ENCODE measurements around the gene GLRX5.

The GLRX5 gene

DNA sequence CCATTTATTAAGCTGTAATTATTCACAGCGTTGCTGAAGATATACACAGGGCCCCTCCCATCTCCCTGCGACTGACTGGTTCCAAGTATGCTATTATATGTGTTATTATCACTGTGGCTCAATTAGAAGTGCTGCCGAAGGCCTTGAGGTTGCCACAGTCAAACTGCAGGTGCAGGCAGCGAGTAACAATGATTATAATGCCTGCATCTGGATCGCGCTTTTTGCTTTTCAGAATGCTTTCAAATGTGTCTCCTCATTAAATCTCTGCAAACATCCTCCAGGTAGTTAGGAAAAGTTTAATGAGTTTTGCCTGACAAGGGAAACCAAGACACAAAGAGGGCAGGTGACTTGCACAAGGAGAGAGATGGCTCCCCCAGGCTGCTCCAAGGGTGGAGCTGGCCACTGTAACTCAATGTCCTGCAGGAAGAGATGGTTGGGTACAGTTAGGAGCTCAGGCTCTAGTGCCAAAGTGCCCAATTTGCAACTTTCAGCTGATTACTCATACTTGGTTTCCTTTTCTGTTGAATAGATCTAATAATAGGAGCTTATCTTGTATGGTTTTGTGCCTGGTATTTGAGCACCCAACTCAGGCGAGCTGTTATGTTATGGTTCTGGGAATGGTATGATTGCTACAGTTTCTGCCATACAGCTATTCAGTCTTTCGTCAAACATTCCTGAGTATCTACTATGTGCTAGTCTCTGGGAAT lies 16.7 kb upstream of the GLRX5 start:
- no peak for DNase-seq

DNA sequence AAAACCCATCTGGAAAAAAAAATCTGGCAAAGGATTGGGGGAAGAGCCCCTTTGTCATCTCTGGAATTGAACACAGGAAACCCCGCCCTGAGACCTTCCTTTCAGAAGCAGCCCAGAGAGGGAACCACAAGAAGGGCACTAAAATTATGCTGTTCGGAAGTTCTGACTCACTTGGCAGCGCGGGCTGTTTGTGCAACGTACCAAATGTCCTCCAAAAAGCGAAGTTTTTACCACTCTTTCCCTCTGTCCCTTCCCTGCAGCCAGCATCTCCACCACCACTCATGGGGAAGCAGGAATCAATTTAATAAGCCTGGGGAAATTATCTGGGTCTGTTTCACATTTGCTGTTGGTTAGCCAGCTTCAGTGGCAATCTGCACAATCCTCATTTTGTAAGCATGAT lies 15.2 kb upstream of the GLRX5 start:
- DNase-seq: no peak

DNA sequence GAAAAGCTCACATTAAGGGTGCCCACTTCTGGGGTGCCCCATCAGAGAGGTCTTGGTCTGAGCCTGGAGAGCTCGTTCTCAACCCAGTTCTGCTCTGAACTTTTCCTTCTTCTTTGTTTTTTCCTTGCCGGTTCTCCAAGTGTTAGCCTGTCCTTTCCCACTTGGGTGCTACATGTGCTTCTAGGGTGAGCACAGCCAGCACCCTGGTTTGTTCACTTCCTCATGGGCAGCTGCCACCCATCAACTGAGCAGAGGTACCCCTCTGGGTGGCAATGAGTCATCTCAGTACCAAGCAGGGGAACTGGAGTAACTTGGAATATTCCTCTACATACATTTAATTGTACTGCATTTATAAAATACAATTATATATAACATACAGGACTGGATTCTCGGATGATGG lies 14.5 kb upstream of the GLRX5 start:
- DNase-seq: no peak

DNA sequence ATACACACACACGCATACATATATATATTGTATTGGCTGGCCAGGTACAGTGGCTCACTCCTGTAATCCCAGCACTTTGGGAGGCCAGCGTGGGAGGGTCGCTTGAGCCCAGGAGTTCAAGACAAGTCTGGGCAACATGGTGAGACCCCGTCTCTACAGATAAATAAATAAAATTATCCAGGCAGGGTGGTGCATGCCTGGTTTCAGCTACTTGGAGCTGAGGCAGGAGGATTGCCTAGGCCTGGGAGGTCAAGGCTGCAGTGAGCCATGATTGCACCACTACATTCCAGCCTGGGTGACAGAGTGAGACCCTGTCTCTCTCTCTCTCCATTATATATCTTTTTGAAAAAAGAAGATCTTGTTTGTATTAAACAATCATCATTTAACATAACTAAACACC lies 13.8 kb upstream of the GLRX5 start:
- no peak for DNase-seq

DNA sequence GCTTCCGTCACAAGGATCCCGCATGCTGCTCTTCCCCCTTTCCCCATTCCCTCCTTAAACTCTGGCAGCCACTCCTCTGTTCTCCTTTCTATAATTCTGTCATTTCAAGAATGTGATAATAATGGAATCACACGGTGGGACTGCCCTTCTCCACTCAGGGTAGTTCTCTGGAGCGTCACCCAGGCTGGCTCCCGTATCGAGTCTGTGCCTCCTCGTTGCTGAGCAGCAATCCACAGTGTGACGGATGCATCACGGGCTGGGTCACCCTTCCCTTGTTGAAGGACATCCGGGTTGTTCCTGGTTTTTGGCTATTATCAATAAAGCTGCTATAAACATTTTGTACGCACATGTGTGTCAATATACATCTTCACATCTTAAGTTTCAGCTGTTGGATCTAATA lies 12.7 kb upstream of the GLRX5 start:
- no peak for DNase-seq

DNA sequence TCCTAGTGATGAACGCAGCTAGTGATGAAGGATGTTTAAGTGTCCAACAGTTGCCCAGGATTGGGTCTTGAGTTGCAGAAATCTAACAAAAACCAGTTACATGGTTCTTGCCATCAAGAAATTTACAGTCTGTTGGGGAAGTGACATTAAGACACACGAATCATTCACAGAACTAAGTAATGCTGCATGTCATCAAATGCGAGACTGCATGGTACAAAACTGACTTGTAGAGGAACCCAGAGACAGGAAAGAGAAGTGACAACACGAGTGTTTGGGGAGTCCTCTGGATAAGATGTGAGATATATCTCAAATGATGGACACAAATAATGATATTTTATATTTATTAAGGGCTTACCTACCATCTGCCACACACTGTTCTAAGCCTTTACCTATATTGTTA lies 12.3 kb upstream of the GLRX5 start:
- DNase-seq: no peak

DNA sequence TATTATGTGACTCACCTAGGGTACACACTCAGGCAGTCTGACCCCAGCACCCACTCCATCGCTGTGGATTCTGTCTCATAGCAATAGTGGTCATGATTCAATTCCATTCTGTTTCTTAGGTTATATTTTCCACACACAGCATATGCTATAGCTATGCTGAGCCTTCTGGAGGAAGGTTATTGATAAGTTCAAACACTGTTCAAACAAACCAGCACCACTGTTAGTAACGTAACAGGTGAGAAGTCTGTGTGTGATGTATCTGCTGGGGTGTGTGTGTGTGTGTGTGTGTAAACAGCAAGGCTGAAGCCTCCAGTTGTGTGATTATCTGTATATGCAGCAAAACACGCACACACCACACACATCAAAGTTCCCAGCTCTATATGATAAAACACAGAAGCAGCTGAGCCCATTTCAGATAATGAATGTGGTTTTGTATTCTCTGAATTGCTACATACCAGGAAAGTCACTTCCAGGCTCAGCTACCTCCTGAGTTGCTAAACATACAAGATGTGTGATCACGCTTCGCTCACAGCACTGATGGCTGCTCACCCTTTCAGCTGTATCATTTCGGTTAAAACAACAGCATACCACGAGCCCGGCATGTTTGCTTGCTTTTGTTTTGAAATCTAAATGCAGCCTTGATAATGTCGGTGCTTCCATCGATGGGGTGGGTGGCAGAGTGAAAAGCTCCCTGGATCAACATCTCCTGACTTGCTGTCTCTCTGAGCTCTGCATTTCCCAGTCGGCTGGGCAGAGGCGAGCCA lies 11.6 kb upstream of the GLRX5 start:
- DNase-seq: no peak

DNA sequence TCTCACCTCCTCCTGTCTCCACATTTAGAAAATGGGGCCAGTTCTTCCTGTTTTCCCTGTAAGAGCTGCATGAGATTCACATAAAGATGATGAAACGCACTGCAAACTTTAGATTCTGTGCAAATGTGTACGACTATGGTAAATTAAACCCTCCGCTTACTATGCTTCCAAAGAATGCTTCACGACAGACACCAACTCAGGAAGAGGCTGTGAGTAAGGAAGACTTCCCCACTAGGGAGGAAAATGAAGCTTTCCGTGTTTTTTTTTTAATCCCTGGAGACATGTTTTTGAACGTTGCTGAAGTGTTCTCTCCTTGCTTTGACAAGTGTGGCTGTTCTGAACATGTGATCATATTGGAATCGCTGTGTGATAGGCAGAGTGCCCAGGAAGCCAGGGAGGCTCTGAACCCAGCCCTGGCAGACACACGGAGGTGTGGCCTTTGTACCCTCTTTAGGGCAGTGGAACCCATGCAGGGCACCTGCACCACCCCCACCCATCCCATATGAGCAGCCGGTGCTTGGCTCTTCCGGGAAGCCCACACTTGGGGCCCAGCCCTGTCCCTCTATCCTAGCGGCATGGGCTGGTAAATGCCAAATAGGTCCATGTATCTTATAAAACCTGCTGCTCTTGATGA lies 10.9 kb upstream of the GLRX5 start:
- DNase-seq: no peak

DNA sequence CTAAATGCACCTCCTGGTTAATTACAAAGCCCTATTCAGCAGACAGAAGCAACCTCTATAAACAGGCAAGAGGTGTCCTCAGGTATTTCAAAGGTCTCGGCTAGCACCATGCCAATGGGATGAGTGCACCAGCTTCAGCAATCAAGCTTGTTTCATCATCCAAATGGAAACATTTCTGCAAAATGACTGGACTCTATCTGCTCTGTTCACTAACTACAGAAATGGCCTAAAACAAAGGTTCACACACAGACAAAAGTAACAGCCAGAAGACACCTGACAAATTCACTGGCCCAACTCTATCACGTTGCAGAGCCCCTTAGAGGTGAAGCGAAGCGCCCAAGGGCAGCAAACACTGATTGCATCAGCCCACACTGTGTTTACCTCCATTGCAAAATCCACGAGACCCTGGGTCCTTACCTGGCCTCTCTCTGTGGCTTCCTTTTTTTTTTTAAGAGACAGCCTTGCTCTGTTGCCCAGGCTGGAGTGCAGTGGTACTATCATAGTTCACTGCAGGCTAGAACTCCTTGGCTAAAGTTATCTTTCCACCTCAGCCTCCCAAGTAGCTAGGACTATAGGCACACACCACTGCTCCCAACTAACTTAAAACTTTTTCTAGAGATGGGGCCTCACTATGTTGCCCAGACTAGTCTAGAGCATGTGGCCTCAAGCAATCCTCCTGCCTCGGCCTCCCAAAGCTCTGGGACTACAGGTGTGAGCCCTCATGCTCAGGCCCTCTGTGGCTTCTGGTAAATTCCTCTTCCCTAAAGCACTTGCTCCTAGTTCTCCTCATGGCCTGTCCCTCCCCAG lies 9.9 kb upstream of the GLRX5 start:
- DNase-seq: no peak

DNA sequence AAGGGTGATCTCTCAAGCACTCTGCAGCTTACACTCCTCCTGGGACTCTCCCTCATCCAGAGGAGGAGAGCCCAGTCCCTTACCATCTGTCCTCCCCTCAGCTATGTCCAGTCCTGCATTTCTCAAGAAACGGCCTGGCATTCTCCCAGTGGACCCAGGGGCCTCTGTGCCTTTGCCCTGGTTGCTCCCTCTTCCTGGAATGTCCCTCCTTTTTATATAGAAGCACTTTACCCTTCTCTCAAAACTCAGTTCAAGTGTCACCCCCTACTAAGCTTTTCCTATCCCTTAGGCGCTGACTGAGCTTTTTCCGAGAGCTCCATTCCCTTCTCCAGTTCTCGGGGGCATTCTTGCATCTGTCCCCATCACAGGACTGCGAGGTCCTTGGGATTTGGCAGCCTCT lies 8.9 kb upstream of the GLRX5 start:
- DNase-seq: no peak

DNA sequence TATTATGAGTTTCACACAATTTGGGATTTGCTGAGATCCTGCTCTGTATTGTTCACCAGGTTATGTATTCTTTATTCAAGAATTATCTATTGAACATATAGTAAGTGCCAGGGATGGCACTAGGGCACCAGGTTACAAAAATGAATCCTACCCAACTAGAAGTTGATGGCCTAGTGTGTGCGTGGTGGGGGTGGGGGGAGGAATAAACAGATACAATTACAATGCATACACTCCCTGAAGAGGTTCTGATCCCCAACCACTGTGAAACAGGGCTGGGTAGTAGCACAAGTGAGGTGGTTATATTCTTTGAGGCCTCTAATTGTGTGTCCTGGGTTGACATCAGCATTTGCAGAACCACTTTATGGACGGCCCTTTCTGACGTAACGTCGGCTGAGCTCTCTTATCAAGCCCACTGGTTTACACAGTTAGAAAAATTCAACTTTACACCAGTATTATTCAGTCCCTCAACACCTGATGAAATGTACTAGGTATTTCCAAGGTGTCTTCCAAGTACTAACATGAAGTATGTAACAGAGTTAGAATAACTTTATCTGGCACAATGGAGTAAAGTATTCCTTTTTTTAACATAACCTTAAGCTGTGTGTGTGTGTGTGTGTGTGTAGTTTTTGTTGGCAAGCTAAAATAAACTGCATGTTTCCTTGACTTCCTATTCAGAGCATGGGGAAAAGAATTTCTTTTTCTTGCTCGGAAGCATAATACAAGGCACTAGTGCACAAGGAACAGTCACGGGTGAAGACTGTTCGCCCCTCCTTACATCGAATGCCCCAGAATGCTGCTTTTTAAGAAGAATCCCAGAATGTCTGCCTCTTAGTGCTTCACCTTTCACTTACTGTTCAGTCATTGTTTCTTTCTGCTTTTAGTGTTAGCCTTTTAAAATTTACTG lies 8.1 kb upstream of the GLRX5 start:
- no peak for DNase-seq

DNA sequence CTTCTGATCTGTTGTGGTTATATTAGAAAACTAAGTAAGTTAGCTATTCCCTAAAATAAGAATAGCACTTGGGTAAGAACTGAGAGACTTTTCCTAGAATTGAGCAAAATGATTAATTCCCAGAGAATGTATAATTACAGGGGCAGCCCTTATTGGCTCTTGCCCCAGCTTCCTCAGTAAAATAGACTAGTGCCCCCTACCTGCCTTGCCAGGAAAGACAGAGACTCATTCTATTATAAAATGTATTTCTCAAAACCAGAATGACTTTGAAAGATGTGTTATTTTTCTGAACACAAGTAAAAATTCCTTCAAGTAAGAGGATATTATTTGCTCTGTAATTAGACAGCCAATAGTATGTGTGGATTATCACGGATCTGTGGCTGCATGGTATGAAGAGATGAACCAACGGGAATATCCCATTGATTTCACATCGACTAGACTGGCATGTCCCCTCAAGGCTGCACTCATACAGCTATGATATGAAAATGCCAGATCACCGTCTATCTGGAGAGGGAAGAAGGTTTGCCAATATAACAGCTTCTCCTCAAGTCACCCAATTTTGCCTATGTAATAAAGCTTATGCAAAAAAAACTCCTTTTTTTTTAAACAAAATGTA lies 7.4 kb upstream of the GLRX5 start:
- no peak for DNase-seq

DNA sequence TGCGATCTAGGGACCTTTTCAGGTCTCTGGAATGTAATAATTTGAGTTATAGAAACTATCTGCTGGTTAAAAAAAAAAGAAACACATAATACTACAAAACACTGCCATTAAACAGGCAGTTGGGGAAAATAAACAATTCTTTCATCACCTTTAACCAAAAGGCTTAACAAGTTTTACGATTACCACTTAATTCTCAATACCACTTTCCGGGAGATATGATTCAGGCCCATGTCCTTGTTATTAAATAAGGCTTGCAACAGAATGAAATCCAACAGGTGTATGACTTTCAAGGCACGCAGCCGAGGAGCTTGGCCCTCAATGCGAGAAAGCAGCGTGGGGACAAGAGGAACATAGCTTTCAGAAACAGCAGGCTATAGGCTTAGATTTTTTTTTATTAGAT lies 5.6 kb upstream of the GLRX5 start:
- DNase-seq: no peak

DNA sequence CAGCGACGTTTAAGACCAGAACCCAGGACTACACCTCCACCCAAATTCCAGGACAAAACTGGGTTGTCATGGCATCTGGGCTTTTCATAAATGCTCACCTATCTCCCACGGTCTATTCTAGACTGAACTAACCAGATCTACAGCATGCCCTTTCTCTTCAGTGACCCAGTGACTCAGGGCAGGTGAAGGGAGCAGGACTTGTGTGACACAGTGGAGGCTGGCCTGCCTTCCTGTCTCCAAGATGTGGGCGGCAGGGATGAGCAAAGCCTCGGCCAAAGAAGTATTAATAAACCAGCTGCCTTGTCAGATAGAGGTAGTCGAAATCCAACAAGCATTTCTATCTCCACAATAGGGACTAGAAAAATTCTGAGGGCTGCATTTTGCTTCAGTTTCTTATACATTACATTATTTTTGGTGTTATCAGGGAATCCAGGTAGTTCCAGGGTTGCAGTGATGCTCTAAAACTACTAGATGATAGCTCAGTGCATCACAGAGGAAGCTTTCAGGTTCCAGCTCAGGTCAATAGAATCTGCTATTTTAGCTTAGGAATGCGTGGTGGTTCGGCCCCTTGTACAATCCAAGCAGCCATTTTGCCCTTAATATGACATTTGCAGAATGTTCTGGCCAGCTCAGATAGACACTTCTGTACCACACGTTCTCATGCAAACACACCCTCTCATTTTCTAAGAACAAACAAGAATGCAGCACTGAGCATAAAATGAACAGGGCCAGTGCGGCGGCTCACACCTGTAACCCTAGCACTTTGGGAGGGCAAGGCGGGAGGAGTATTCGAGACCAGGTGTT lies 4.2 kb upstream of the GLRX5 start:
- DNase-seq: no peak

DNA sequence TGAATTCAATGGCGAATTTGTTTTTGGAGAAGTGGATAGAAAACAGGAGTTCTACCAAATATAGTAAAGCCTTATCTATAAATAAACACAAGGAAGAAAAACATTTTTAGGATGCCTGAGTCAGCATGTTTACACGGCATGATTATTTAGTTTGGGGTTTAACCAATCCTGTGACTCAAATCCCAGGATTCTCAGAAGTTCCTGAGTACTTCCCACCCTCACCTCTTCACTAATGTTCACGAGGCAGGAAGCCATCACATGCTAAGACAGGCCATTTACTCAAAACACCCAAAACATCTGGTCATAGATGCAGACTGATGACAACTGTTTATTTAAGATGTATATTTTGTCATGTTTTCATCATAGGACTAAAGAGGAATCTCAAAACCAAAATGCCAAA lies 3.4 kb upstream of the GLRX5 start:
- no peak for DNase-seq

DNA sequence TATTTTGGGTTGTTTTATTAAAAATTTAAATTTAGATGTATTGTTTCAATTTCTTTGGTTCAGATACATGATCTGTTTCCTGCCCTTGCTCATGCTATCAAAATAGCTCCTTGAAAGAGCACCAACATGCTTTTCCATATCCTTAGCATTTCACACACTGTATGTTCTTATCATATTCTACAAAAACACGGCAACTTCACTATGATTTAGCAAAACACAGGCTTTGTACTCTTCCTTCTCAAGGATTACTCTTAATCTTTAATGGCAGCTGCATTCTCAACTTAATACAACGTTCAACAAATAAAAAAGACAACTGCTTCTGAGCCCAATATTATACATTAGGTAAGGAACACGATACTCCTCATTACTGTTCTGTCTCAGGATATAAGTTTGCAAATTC lies 2.9 kb upstream of the GLRX5 start:
- no peak for DNase-seq

DNA sequence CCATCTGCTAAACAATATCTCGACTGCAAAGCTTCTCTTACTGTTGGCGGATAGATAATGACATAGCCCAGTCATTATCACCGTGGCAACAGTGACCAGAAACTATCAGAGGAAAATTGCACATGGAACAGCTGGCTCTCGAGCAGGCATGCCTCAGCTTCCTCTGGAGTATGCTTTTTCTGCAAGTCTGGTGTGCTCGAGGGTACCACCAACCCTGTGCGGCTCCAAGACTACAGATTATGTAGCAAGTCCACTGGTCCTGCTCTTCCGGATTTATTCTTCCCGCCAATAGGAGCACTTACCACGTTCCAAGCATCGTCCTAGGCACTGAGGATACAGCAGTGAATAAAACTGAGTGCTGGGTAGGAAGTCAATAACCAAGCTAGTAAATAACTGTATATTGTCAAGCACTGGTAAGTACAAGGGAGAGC lies 1.4 kb upstream of the GLRX5 start:
- no peak for DNase-seq

DNA sequence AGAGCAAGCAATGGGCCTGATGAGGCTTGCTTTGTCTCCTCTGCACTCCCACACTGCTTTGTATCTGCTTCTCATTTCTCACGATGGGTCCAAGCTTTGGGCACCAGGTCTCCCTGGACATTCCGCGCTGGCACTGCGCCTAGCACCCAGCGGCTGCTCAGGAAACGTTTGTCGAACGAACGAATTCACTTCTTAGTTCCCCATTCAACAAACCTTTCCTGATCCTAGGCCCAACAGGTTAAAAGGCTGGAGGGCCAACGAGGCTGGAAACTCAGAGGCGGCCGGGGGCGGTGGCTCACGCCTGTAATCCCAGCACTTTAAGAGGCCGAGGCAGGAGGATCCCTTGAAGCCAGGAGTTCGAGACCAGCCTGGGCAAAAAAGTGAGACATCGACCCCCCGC lies 1.0 kb upstream of the GLRX5 start:
- no peak for DNase-seq

DNA sequence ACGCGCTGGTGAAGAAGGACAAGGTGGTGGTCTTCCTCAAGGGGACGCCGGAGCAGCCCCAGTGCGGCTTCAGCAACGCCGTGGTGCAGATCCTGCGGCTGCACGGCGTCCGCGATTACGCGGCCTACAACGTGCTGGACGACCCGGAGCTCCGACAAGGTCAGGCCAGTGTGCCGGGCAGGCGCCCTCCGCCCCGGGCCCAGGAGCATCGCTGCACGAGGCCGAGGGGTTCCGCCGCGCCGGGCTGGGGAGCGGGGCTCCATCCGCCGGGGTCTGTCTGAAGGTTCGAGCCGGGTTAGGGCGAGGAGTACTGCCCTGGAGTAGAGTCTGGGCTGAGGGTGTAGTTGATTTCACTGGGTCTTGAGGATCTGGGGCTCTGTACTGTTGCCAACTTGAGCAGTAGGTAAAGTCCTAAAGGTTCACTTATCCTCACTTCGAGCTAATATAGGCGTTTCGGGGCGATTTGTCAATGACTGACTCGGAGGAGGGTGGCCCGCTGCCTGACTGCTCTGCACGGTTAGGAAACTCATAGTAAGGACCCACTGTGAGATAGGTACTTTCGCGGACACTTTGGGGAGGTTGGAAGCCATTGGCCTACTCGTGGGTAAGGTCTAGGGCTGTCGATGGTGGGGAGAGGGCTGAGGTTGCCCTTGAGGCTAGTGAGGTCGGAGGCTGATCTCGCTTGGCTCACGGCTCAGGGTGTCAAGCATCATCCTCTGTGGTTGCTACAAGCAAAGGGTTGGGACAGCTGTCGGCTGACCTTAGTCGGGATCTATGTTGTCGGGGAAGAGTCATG lies 574 bp downstream of the GLRX5 start:
- no peak for DNase-seq

DNA sequence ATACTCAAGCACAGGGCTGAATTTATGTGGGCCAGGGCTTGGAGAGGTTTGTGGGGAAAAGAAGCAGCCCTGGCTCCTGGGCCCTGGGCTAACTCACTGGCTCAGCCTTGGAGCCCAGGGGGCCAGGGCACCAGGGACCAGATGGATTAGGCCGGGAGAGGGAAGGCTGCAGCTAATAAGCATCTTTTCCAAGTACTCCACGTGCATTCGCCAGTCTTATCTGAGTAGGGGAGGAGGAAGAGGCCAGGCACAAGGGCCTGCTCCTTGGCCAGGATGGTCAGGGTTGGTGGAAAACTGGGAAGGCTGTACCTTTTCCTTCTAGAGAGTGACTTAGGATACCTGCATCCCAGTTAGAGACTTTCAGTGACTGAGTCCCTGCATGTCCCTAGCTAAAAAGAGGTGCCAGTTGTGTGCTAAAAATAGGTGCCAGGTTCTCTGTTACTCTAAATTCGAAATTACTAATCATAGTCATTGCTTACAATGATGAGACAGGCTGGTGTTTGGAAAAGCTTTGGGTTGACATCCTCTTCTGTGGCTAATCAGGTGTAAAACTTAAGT lies 1.3 kb downstream of the GLRX5 start:
- no peak for DNase-seq
